ENCODE data around the gene GLG1. TPM values are rescaled to one million over a fixed set of nuclear protein-coding genes. Genes with fewer than 3 reads are reported as not detected.
"Not testable (repeated sequence)": the region's sequence is repeated elsewhere in the genome, so short reads cannot be mapped to it uniquely, and the experiment has no call there.

Gene GLG1
- total RNA-seq, 1 donor from 2014 or later: 81.4 TPM

DNA sequence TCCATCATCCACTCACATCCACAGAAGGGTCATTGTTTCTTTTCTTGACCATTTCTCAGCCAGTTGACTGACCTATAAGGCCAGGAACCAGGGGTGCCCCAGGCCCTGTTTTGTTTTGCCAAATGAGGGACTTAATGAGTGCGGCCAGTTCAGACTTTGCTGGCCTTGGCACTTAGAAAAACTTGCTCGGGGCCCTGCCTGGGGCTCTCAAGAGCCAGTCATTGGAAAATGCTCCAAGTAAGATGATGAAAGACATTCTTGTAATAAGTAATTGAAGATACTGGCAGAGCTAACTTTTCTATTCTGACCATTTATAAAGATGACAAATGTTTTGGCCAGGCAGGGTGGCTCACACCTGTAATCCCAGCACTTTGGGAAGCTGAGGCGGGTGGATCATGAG is 156.7 kb downstream of the GLG1 start:
- DNase-seq (no peak), ATAC-seq (ENCODE audit: low read depth) (no peak)
- Mint-ChIP-seq H3K4me3 (no peak overlapping the region), H3K36me3 (ENCODE audit: low read depth) (peaks cover 54% of the 10 kb centered on the region), H3K27me3 (no peaks in the 10 kb centered on the region), H3K4me1 (peaks cover 21% of the 10 kb centered on the region), H3K9me3 (no peaks in the 10 kb centered on the region), H3K27ac (no peak overlapping the region)
- intact Hi-C loops (cut with micrococcal nuclease): no loop called here
- POLR2A ChIA-PET: no interaction called here
- CTCF ChIA-PET: no interaction called here
- TF ChIP-seq, protein P1, sequence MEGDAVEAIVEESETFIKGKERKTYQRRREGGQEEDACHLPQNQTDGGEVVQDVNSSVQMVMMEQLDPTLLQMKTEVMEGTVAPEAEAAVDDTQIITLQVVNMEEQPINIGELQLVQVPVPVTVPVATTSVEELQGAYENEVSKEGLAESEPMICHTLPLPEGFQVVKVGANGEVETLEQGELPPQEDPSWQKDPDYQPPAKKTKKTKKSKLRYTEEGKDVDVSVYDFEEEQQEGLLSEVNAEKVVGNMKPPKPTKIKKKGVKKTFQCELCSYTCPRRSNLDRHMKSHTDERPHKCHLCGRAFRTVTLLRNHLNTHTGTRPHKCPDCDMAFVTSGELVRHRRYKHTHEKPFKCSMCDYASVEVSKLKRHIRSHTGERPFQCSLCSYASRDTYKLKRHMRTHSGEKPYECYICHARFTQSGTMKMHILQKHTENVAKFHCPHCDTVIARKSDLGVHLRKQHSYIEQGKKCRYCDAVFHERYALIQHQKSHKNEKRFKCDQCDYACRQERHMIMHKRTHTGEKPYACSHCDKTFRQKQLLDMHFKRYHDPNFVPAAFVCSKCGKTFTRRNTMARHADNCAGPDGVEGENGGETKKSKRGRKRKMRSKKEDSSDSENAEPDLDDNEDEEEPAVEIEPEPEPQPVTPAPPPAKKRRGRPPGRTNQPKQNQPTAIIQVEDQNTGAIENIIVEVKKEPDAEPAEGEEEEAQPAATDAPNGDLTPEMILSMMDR (IDR thresholded peaks at IDR 0.05): no peak

DNA sequence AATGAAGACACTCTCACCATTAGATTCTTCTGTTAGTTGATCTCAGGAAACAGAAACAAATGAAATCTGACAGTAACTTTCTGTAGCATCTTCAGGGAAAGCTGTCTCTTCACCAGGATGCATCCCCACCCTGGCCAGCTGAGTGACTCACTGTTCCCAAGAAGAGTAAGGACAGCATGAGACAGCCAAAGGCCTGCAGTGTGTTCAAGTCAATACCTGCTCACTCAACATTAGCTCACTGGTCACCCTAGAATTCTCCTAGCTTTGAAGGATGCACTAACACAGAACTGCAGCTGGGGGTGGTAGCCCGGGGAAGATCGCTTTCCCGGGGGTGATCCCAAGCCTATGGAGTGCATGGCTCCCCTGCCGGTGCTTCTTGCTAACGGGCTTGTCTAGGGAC is 157.4 kb downstream of the GLG1 start:
- Mint-ChIP-seq H3K4me3 (no peak overlapping the region), H3K27ac (no peak overlapping the region), H3K9me3 (no peaks in the 10 kb centered on the region), H3K36me3 (ENCODE audit: low read depth) (peaks cover 48% of the 10 kb centered on the region), H3K4me1 (peaks cover 21% of the 10 kb centered on the region), H3K27me3 (no peaks in the 10 kb centered on the region)
- DNase-seq (no peak), ATAC-seq (ENCODE audit: low read depth) (no peak)
- CTCF ChIA-PET: no interaction called here
- TF ChIP-seq, protein P1 (IDR thresholded peaks at IDR 0.05): no peak
- intact Hi-C loops (cut with micrococcal nuclease): no loop called here
- POLR2A ChIA-PET: no interaction called here

DNA sequence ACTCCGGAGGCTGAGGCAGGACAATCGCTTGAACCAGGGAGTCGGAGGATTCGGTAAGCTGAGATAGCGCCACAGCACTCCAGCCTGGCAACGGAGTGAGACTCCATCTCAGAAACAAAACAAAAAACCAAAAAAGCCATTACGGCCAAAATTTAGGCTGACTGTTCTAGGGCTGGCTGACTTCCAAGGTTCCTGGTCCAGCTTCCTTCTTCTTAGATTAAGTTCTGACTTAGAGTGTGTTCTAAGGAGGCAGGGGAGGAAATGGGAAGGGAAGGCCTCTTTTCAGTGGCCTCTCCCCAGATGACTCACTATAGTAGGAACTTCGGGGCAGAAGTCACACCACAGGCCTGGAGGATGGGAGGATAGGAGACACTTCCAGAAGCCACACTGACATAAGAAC is 157.9 kb downstream of the GLG1 start:
- intact Hi-C loops (cut with micrococcal nuclease): no loop called here
- Mint-ChIP-seq H3K9me3 (no peaks in the 10 kb centered on the region), H3K27ac (no peak overlapping the region), H3K27me3 (no peaks in the 10 kb centered on the region), H3K36me3 (ENCODE audit: low read depth) (peaks cover 46% of the 10 kb centered on the region), H3K4me3 (no peak overlapping the region), H3K4me1 (peaks cover 21% of the 10 kb centered on the region)
- TF ChIP-seq, protein P1 (IDR thresholded peaks at IDR 0.05): no peak
- DNase-seq (no peak), ATAC-seq (ENCODE audit: low read depth) (no peak)
- CTCF ChIA-PET: no interaction called here
- POLR2A ChIA-PET: no interaction called here

DNA sequence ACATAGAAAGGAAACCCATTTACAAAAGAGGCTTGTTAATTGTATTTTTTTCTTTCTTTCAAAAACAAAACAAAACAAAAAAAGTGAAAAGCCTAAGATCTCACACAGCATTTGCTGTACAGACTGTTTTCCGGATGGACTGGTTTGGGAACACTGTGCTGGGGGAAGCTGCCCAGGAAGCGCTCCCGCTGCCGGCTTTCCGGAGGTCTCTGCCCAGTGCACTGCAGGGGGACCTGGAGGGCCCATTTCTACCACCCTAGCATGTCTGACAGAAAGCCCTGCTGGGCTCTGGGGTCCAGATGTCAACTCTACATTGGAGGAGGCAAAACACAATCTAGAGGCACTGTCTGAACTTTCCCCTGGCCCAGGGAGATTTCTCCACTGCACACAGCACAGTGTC is 159.3 kb downstream of the GLG1 start:
- DNase-seq (no peak), ATAC-seq (ENCODE audit: low read depth) (no peak)
- peaks cover 40% of the 10 kb centered on the region for H3K36me3 Mint-ChIP-seq (ENCODE audit: low read depth)
- intact Hi-C loops (cut with micrococcal nuclease): no loop called here
- peaks cover 11% of the 10 kb centered on the region for H3K4me1 Mint-ChIP-seq
- ChIA-PET POLR2A (no interaction called here), CTCF (no interaction called here)
- TF ChIP-seq, protein P1 (IDR thresholded peaks at IDR 0.05): no peak
- H3K27ac Mint-ChIP-seq: no peak overlapping the region
- H3K9me3 Mint-ChIP-seq: no peaks in the 10 kb centered on the region
- no peak overlapping the region for H3K4me3 Mint-ChIP-seq
- H3K27me3 Mint-ChIP-seq: no peaks in the 10 kb centered on the region

DNA sequence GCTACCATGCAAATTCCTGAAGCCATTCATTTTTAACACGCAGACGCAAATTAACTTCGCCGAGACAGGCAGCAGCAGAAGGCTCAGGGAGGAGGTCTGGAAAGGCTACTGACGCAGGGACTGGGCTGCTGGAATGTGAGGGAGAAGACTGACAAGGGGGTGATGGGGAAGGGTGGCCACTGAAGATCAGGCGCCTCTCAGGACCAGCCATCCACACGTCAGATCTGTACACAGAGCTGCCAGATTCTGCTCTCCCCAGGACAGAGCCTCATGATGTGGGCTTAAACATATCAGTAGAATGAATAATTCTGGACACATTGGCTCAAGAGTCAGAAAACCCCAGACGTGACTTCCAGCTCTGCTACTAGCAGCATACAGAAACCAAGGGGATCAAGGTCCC is 160.0 kb downstream of the GLG1 start:
- H3K4me1 Mint-ChIP-seq: peaks cover 4% of the 10 kb centered on the region
- no peaks in the 10 kb centered on the region for H3K9me3 Mint-ChIP-seq
- H3K36me3 Mint-ChIP-seq (ENCODE audit: low read depth): peaks cover 33% of the 10 kb centered on the region
- TF ChIP-seq, protein P1 (IDR thresholded peaks at IDR 0.05): no peak
- ChIA-PET CTCF (no interaction called here), POLR2A (no interaction called here)
- ATAC-seq (ENCODE audit: low read depth): no peak
- intact Hi-C loops (cut with micrococcal nuclease): no loop called here
- DNase-seq: no peak
- no peak overlapping the region for H3K4me3 Mint-ChIP-seq
- H3K27ac Mint-ChIP-seq: no peak overlapping the region
- no peaks in the 10 kb centered on the region for H3K27me3 Mint-ChIP-seq

DNA sequence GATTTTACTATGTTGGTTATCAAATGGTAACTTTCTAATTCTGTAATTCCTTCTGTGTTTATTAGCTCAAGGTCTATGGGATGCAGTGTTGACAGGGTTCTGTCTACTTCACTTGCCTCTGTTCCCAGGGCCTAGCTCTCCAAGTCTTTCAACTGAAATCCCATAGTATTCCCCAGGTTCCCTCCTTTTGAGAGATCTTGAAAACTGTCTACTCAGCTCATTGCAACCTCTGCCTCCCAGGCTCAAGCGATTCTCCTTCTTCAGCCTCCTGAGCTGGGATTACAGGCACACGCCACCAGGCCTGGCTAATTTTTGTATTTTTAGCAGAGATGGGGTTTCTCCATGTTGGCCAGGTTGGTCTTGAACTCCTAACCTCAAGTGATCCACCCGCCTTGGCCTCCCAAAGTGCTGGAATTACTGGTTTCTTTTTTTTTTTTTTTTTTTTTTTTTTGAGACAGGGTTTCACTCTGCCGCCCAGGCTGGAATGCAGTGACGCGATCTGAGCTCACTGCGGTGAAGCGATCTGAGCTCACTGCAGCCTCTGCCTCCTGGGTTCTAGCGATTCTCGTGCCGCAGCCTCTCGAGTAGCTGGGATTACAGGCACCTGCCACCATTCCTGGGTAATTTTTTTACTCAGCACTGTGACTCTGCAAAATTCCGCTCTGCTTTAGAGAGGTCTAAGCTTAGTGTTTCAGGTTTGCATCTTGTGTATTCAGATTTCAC is 163.1 kb downstream of the GLG1 start:
- H3K9me3 Mint-ChIP-seq; H3K27ac Mint-ChIP-seq; ATAC-seq (ENCODE audit: low read depth); H3K4me3 Mint-ChIP-seq; H3K27me3 Mint-ChIP-seq; POLR2A ChIA-PET; CTCF ChIA-PET; DNase-seq; intact Hi-C loops (cut with micrococcal nuclease); H3K4me1 Mint-ChIP-seq: not testable (repeated sequence)
- peaks cover 15% of the 10 kb centered on the region for H3K36me3 Mint-ChIP-seq (ENCODE audit: low read depth)
